GM21529 (cell line): Measurements from ENCODE around the gene NKIRAS1.
A peak's percentile ranks its signal among the peaks of the same experiment; 100 is the strongest.
"Not testable (repeated sequence)": the region's sequence is repeated elsewhere in the genome, so short reads cannot be mapped to it uniquely, and the experiment has no call there.

Source experiments
- ATAC-seq: cut with Tn5 transposase; IDR thresholded peaks from one replicate; pipeline ENCODE4 v1.9.1; 2021; ENCODE audit not compliant: unreplicated experiment

Gene NKIRAS1

DNA sequence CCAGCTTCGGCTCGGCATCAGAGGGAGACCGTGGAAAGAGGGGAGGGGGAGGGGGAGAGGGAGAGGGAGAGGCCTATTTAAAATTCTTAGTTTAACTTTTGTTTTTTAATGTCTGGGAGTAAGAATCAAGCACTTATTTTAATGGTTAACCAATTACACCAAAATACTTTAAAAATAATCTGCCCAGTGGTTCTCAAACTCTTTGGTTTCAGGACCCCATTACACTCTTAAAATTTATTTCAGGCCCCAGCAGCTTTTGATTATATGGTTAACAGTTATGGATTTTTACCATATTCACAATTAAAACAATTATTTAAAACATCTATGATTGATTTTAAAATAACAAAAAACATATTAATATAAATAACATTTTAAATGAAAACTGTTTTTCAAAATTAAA lies 44.5 kb downstream of the NKIRAS1 start:
- no peak for ATAC-seq

DNA sequence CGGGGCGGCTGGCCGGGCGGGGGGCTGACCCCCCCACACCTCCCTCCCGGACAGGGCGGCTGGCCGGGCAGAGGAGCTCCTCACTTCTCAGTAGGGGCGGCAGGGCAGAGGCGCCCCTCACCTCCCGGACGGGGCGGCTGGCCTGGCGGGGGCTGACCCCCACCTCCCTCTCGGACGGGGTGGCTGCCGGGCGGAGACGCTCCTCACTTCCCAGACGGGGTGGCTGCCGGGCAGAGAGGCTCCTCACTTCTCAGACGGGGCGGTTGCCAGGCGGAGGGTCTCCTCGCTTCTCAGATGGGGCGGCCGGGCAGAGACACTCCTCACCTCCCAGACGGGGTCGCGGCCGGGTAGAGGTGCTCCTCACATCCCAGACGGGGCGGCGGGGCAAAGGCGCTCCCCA lies 45.4 kb downstream of the NKIRAS1 start:
- not testable (repeated sequence) for ATAC-seq

DNA sequence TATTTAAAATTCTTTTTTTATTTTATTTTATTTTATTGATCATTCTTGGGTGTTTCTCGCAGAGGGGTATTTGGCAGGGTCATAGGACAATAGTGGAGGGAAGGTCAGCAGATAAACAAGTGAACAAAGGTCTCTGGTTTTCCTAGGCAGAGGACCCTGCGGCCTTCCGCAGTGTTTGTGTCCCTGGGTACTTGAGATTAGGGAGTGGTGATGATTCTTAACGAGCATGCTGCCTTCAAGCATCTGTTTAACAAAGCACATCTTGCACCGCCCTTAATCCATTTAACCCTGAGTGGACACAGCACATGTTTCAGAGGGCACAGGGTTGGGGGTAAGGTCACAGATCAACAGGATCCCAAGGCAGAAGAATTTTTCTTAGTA lies 46.1 kb downstream of the NKIRAS1 start:
- not testable (repeated sequence) for ATAC-seq

DNA sequence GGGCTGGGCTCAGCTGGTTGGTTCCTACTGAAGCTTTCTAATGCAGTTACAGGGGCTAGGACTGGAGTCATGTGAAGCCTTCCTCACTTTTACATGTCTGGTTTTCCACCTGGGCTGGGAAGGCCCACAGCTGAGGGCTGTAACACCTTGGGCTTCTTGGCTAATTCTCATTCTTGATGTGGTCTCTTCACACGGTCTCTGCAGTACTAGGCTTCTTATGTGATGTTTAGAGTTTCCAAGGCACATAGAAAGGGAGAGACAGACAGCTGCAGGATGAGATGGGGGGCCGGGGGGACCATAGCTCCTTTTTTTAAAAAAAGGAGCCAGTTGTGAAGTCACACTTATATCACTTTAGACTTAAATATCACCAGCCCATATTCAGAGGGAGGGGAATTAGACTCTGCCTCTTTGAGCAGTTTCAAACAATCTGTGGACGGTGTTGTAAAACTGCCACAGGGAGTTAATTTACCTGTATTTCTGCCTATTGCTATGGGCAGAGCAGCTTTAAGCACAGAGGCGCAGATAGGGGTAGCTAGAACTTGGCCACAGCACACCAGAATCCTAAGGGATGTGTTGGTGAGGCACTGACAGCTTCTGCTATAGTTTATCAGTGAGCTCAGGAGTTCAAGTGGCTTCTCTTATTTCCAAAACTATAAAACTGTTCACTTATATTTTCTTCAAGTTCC lies 46.7 kb downstream of the NKIRAS1 start:
- no peak for ATAC-seq

DNA sequence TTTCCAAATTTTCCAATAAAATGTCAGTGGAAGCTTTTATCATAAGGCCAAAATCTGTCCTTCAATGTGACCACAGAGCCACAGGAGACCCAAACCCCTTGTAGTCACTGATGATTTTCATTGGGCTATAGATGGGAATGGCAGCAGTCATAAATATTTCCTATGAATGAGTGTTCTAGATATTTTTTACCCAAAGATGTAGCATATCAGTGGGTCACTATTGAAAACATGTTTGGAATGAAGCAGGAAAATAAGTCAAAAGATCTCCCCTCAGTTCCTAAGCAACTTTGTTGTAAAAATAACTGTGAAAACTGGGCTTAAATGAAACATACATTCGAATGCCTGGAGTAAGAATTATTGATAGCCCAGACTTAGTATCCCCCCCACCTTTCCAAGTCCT lies 49.0 kb downstream of the NKIRAS1 start:
- ATAC-seq, result no peak

DNA sequence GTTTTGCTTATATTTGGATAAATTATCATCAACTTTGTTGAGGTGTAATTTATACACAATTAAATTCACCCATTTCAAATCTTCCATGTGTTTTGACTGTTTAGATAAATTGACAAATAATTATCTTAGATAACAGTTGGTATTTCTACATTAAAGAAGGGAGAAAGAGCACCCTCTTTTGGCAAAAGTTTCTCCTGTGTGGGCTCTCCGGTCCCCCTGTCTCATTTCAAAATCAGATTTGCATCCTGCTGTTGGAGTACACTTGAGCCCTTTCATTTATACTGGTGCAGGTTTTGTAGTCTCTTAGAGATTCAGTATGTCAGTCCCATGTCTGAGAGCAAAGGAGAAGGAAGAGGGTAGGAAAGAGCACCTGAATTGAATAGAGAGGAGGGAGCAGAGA lies 49.4 kb downstream of the NKIRAS1 start:
- ATAC-seq, result no peak

DNA sequence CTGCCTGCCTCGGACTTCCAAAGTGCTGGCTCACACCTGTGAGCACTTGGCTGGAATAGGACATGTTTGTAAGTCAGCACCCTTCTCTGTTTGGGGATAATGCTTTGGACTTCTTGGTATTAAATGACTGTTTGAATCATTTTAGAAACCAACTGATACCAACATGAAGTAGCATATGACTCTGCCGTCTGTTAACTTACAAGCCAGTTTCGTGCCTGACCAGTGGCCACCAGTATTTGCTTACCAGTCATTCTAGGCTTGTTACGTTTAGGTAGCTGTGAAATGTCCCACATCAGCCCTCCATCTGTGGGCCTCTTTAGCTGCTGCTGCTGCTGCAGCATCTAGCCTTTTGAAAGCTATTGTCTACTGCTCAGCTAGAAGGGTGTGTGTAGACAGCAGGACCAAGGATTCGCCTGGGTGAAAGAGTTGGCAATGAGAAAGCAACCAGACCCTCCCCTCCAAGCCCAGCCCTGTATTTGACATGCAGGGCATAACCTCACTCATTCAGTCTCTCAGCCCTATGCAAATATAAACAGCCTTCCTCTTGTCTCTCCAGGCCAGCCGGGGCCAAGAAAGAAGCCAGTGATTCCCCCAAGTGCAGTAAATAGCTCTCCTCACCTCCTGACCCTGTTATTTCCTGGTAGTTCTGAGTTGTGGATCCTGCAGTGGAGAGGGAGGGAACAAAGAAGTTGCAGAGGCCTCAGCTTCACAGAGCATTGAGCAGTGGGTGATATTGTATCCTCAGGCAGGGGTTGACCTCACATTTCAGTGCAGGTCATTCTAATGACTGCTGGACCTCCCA lies 51.0 kb downstream of the NKIRAS1 start:
- ATAC-seq, result peak; percentile 87

DNA sequence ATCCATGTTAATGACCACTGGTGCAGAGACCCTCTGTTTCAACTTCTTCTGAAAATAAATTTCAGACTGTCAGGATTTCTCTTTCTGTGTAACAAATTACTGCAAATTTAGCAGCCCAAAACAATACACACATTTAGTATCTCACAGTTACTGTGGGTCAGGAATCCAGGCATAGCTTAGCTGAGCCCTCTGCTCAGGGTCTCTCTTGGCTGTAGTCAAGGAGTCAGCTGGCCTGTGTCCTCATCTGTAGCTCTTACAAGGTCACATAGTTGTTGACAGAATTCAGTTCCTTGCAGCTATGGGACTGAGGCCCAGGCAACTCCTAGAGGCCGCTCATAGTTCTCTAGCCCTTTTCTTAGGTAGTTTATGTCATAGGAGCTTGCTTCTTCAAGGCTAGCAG lies 51.9 kb downstream of the NKIRAS1 start:
- no peak for ATAC-seq

DNA sequence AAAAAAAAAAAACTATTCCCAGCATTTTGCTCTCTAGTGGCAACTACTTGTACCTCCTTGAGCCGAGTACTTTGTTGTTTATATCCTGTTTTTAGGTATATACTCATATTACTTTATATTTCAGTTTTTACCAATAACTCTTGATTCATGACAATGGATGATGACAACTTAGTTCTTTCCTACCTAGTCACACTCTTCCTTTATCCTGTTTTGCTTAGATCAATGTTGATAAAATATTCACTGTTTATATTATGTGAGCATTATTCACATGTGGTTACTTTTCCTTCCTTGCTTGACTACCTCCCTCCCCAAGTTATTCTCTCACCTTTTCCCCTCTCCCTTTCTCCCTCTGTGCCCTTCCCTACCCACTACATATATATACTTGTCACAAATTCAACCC lies 53.7 kb downstream of the NKIRAS1 start:
- ATAC-seq, result no peak

DNA sequence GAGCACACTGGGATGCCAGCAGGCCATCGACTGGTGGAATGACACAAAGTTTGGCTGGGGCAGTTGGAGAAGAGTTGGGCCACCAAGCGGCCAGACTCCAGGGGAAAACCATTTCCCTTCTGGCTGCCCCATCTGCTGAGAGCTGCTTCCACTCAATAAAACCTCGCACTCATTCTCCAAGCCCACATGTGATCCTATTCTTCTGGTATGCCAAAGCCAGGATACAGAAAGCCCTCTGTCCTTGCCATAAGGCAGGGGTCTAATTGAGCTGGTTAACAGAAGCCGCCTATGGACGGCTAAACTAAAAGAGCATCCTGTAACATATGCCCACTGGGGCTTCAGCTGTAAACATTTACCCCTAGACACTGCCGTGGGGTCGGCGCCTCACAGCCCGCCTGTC lies 55.1 kb downstream of the NKIRAS1 start:
- no peak for ATAC-seq

DNA sequence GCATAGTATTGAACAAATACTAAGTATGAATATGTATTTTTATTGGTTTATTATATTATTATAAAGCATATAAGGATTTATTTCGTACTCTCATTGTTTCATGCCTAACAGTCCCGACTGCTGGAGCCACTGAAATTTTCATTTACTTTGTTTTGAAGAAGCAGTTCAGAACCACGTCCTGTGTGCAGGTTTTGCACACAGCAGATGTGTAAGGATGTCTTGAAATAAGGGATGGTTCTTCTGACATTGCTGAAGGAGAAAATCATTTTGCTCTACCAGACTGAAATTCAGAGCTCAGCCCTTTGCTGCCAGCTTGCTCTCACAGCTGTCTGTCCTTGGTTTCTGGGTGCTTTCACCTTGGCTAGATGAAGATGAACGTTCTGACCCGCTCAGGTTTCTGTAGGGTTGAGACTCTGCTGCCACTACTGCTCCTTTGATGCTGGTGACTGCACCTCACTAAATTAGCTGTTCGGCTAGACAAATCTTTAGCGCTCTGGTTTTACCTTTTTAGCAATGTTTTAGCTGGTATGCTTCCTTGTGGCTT lies 56.9 kb downstream of the NKIRAS1 start:
- ATAC-seq, result no peak

DNA sequence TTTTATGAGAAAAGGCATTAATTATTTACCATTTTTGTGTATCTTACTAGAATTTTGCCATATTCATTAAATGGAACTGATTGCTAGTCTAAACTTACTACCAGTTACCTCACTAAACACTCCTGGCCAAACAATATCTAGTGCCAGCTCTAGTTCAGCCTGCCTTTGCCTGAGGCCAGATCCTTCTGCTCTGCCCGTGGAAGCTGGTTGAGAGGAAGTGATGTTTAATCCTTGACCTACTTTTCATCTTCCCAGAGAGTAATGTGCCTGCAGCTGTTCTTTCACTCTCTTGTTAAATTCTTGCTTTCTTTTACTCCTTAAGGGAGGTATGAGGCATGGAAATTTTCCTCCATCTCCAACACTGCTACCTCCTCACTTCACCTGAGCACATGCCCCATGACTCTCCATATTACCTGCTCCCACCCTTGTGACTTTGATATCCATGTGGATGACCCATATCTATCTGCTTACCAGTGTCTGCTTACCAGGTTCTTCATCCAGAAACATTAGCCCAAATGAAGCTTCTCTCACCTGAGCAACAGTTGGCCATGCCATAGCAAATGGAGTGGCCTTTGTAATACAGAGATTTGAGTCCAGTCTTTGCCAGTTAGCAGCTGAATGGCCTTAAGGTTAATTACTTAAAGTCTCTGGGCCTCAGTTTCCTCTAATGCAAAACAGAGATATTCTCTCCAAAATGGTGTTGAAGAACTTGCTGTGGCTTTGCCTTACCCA lies 57.6 kb downstream of the NKIRAS1 start:
- ATAC-seq, result no peak

DNA sequence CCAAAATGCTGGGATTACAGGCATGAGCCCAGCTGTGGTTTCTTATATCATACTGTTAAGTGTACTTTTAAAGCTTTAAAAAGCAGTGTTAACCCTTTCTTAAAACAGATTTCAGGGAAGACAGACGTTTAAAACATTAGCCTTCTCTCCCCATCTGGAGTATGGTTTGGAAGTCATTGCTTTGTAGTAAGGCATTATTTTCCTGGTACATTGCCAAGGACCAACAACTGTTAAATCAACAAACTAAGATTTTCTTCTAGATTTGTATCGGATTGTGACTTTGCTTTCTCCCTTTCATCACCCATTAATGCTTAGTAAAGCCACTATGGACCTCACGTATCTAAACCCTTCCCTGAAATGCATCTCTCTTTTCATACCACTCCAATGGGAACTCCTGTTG lies 60.5 kb downstream of the NKIRAS1 start:
- ATAC-seq, result no peak

DNA sequence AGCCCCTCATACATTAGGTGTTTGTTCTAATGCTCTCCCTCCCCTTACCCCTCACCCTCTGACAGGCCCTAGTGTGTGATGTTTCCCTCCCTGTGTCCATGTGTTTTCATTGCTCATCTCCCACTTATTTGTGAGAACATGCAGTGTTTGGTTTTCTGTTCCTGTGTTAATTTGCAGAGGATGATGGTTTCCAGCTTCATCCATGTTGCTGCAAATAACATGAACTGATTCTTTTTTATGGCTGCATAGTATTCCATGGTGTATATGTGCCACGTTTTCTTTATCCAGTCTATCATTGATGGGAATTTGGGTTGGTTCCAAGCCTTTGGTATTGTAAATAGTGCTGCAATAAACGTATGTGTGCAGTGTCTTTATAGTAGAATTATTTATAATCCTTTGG lies 67.3 kb downstream of the NKIRAS1 start:
- not testable (repeated sequence) for ATAC-seq

DNA sequence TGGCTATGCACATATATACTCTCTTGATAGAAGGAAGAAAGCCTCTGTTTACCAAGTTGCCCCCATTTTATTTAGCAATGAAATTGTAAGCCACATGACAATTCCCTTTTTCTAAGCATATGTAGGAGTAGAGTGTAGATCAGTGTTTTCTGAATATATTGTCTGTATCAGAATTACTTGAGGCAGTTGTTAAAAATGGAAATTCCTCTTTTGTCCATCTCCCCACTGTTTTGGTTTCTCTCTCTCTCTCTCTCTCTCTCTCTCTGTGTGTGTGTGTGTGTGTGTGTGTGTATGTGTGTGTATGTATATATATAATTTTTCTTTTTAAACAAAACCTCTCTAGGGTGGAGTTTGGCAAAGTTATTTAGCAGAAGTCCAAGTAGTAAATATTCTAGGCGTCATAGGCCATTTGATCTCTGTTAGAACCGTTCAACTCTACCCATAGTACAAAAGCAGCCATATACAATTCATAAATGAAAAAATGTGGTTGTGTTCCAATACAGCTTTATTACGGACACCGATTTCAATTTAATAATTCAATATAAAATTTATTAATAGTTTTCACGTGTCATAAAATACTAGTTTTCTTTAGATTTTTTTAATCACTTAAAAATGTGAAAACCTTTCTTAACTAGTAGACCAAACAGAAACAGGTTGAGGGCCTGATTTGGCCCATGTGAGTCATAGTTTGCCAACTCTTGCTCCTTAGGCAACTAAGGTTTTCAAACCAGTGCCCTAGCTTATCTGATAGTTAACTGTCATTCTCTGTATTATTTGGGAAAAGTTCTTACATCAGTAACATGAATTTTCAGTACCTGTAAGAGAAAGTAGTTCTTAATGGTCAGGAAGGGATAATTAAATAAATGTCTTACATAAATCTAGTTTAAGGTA lies 71.2 kb downstream of the NKIRAS1 start:
- ATAC-seq, result no peak

DNA sequence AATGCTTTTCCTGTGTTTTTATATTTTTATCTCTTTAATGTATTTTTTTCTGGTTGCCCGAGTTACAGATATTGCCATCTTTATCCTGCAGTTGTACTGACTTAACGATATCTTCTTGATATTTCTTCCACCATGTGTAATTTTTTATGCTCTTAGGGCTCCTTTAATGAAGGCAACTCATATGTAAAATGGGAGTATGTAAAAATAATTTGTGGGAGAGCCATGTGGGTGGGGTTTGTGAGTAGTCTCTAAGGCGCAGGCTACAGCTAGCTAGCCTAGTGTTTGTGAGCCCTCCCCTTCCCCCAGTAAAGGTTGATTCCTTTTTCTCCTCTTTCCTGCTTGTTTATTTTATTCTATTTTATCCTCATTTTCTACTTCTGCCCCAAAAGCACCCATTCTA lies 72.9 kb downstream of the NKIRAS1 start:
- no peak for ATAC-seq
